NB4 (cell line): ENCODE measurements around the gene CFAP99.

ENCODE experiments used
- MAX ChIP-seq: IDR thresholded peaks from 2 replicates; pipeline ENCODE4 v1.6.1; 2011; ENCODE audit warnings: low read depth, low read length
- TF ChIP-seq, protein P1 (sequence below): IDR thresholded peaks from one replicate; pipeline ENCODE4 v1.5.1; 2012; ENCODE audit warnings: low read depth, low read length

- TF ChIP-seq, protein P1, sequence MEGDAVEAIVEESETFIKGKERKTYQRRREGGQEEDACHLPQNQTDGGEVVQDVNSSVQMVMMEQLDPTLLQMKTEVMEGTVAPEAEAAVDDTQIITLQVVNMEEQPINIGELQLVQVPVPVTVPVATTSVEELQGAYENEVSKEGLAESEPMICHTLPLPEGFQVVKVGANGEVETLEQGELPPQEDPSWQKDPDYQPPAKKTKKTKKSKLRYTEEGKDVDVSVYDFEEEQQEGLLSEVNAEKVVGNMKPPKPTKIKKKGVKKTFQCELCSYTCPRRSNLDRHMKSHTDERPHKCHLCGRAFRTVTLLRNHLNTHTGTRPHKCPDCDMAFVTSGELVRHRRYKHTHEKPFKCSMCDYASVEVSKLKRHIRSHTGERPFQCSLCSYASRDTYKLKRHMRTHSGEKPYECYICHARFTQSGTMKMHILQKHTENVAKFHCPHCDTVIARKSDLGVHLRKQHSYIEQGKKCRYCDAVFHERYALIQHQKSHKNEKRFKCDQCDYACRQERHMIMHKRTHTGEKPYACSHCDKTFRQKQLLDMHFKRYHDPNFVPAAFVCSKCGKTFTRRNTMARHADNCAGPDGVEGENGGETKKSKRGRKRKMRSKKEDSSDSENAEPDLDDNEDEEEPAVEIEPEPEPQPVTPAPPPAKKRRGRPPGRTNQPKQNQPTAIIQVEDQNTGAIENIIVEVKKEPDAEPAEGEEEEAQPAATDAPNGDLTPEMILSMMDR, result no peak
- TF ChIP-seq MAX, result no peak
Observed at GRCh38 chr4:2401610-2401983, 17.2 kb upstream of the CFAP99 start.
